Measurements from ENCODE around the gene FOXQ1. TPM values are rescaled to one million over a fixed set of nuclear protein-coding genes. Genes with fewer than 3 reads are reported as not detected.

FOXQ1 gene
- total RNA-seq, 4 donors from 2014 or later = 0.45 to 5.5 (median 1.7) TPM

GRCh38 chr6:1363298-1363697, 51.4 kb downstream of the FOXQ1 start:
- H3K27ac ChIP-seq = no peak overlapping the region
- TF ChIP-seq POLR2A (IDR thresholded peaks at IDR 0.05) (no peak), CTCF (IDR thresholded peaks at IDR 0.05) (no peak)
- no peaks in the 10 kb centered on the region for H3K4me1 ChIP-seq
- intact Hi-C loops (cut with DNase I) = no loop called here
- H3K4me3 ChIP-seq (replicated peaks in 1 of 3) = no peak overlapping the region
- no peak for DNase-seq
- no peaks in the 10 kb centered on the region for H3K9me3 ChIP-seq
- no peaks in the 10 kb centered on the region for H3K27me3 ChIP-seq
- WGBS, 2 donors = 87 to 91% methylated on average over 4 of the region's 4 CpGs
- H3K36me3 ChIP-seq = no peaks in the 10 kb centered on the region

DNA sequence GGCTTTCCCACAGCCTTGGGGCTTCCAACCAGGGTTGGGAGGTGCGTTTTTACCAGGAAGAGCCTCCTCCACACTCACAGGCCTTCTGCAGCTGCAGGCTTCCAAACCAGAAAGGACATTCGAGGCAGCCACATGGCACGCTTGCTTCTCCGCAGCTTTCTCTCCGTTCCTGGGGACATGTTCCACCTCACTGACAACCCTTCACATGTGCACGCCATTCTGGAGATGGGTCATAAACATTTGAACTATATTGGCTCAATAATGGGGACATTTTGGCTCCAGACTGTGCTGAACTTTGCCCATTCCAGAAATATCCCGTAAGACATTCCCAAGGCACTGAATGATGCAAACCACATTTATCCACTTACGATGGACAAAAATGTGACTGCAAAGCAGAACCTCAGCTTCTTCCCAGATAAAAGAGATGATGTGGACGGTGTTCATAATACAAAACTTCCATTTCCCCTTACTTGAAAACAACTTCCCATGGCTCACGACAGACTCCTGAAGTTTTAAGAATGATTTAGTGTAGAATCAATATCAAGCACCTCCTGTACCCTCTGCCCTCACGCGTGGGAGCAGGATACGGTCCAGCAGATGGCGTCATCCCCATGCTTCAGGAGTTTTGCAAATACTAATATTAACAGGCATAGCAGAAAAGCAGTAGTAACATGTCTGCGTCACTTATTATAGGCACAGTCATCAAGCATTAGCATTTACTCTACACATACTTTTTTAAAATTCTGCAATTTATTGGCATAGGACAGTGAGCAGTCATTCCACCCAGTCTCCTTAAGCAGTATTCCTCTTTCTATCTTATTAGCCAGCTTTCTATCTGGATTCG, 52.1 kb downstream of the FOXQ1 start:
- no peak for DNase-seq
- TF ChIP-seq CTCF (IDR thresholded peaks at IDR 0.05) (no peak), POLR2A (IDR thresholded peaks at IDR 0.05) (no peak)
- H3K27ac ChIP-seq = no peak overlapping the region
- no peaks in the 10 kb centered on the region for H3K36me3 ChIP-seq
- no peaks in the 10 kb centered on the region for H3K4me1 ChIP-seq
- no peaks in the 10 kb centered on the region for H3K27me3 ChIP-seq
- 69 to 76% methylated on average over 16 of the region's 16 CpGs for WGBS, 2 donors
- intact Hi-C loops (cut with DNase I) = no loop called here
- H3K9me3 ChIP-seq = no peaks in the 10 kb centered on the region
- no peak overlapping the region for H3K4me3 ChIP-seq (replicated peaks in 1 of 3)

Other genes starting within 250 kb of the FOXQ1 start
- gene FOXF2, start 77.5 kb downstream of the FOXQ1 start, total RNA-seq = 1 to 10 TPM; 1.3 to 2.0 (median 1.7) TPM